Body of pancreas (tissue), 4 donors: ENCODE data around the gene CDX1. TPM values are rescaled to one million over a fixed set of nuclear protein-coding genes. Genes with fewer than 3 reads are reported as not detected.

Source experiments
- ATAC-seq: fragments of 150-250 bp; one replicate; pipeline ENCODE4 v1.9.1; 2016
- DNase-seq, 4 donors: peaks; one replicate each; pipeline ENCODE4 v3.0.0-alpha.2; 2019
- H3K27ac ChIP-seq, 4 donors: fragments of 200-600 bp; sonication (generic); 1 replicate in 3 of 4; 2 replicates in 1 of 4; pipeline versions ENCODE4 v1.5.1 to v1.6.1; 2016 to 2019; ENCODE audit warnings: mild to moderate bottlenecking in 1 of 4, mixed read lengths in 1 of 4, moderate library complexity in 1 of 4
- H3K27me3 ChIP-seq, 2 donors: fragments of 200-600 bp; sonication (generic); one replicate each; pipeline ENCODE4 v1.6.0; 2016; ENCODE audit warnings: mild to moderate bottlenecking in 1 of 2
- H3K36me3 ChIP-seq, 2 donors: fragments of 200-600 bp; sonication (generic); replicated peaks in 1 of 2; 2 replicates each; pipeline ENCODE4 v1.5.1; 2016; ENCODE audit warnings: low read depth in 2 of 2; ENCODE audit not compliant: insufficient read depth in 1 of 2
- H3K4me1 ChIP-seq: fragments of 200-600 bp; sonication (generic); one replicate; pipeline ENCODE4 v1.6.0; 2016
- H3K4me3 ChIP-seq, 2 donors: fragments of 200-600 bp; sonication (generic); 1 replicate in 1 of 2; 2 replicates in 1 of 2; pipeline ENCODE4 v1.5.1; 2016 to 2019
- H3K9me3 ChIP-seq, 3 donors: fragments of 200-600 bp; sonication (generic); 1 replicate in 2 of 3; 2 replicates in 1 of 3; pipeline ENCODE4 v1.5.1; 2016
- POLR2A ChIP-seq, 3 donors: fragments of 450-650 bp; IDR thresholded peaks; one replicate each; pipeline ENCODE4 v1.6.1; 2016; ENCODE audit warnings: antibody characterized with exemption in 3 of 3, mild to moderate bottlenecking in 2 of 3
- WGBS, 2 donors: methylation state at CpG; one replicate each; pipeline ENCODE4 v1.1.5; 2017; 5-methylcytosine and 5-hydroxymethylcytosine counted together
- intact Hi-C: fragments of 100-400 bp; cut with DNase I; formaldehyde crosslinking; loops from one replicate; pipeline ENCODE4 v1.15.1; 2023
- total RNA-seq, 2 donors: library from RNA; depleted of rRNA; stranded (reverse); fragments of >200 nt; gene quantifications; one replicate each; pipeline ENCODE4 v1.1.0, GENCODE V29; 2016
- TF ChIP-seq, protein P1 (sequence below), 7 experiments: fragments of 450-650 bp in 4 of 7; fragments of 200-600 bp in 3 of 7; sonication (generic) in 3 of 7; IDR thresholded peaks; one replicate each; pipeline ENCODE4 v1.5.1; 2016 to 2019; ENCODE audit warnings: antibody characterized with exemption in 7 of 7

CDX1 gene
- total RNA-seq, 2 donors from 2014 or later = not detected

DNA sequence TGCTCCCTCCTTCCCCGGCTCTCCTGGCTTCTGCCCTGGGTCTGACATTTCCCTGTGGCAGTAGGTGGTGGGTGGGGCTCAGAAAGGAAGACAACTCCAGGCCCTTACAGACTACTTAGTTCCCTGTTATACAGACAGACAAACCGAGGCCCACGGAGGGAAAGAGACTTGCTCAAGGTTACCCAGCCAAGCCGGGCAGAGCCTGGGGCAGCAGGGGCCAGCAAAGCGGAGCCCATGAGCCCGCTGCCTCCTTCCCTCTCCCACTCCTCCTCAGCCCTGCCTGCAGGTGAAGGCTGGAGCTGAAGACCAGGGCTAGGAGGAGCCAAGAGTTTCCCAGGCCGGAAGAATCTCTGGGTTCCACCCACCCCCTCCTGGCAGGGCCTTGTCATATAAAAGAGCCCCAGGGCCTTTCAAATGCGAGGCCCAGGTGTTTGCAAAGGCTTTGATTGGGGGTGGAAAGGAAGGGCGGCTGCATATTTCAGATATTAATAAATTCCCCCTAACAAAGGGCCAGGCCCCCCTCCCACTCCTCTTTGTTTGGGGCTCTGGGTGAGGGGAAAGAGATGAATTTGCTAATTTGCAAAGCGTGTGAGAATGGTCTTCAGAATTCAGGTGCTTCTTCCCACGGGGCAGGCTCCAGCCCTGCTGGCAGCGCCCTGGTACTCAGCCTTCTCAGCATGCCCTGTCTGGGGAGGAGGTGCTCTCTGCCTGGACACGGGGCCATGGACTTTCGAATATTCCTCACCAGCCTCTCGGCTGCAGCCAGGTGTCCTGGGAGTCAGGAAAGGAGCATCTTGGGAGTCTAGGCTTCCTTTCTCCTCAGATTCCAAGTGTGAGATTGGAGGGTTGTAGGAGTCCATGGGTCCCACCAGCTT lies 44.8 kb downstream of the CDX1 start:
- intact Hi-C loops = loop anchor here (5.0 kb wide), 1 partner anchor 44 kb away; the partner anchor contains the start of gene CDX1
- Histone ChIP-seq H3K27me3 (no peaks in the 10 kb centered on the region), H3K4me1 (no peaks in the 10 kb centered on the region), H3K9me3 (no peaks in the 10 kb centered on the region), H3K27ac (no peak overlapping the region), H3K36me3 (no peaks in the 10 kb centered on the region), H3K4me3 (no peak overlapping the region)
- WGBS, 2 donors = 54 to 62% methylated on average over 13 to 15 of the region's 15 CpGs
- TF ChIP-seq POLR2A (IDR thresholded peaks at IDR 0.05) = no peak
- TF ChIP-seq, protein P1, sequence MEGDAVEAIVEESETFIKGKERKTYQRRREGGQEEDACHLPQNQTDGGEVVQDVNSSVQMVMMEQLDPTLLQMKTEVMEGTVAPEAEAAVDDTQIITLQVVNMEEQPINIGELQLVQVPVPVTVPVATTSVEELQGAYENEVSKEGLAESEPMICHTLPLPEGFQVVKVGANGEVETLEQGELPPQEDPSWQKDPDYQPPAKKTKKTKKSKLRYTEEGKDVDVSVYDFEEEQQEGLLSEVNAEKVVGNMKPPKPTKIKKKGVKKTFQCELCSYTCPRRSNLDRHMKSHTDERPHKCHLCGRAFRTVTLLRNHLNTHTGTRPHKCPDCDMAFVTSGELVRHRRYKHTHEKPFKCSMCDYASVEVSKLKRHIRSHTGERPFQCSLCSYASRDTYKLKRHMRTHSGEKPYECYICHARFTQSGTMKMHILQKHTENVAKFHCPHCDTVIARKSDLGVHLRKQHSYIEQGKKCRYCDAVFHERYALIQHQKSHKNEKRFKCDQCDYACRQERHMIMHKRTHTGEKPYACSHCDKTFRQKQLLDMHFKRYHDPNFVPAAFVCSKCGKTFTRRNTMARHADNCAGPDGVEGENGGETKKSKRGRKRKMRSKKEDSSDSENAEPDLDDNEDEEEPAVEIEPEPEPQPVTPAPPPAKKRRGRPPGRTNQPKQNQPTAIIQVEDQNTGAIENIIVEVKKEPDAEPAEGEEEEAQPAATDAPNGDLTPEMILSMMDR (IDR thresholded peaks at IDR 0.05) = peak in 1 of 7 experiments; percentile 2
- ATAC-seq (no peak), DNase-seq (peak in 1 of 4 donors; percentile 44)

DNA sequence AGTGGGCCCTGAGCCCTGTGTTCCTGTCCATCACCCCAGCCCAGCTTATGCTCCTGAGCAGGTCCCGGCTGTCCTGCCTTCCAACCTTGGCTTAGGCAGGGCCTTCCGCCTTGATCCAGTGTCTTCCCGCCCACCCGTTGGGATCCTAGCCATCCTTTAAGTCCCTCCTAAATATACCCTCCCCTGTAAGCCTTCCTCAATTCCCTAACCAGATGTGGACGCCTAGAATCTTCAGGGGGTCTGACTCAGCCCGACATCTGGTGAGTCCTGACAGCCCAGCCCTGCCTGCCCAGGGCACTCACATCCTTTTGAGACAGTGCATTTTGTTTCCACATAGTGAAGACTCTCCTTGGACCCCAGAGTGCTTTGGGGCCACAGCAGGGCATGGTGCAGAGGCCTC lies 47.0 kb downstream of the CDX1 start:
- Histone ChIP-seq H3K9me3 (no peaks in the 10 kb centered on the region), H3K36me3 (no peaks in the 10 kb centered on the region), H3K27me3 (no peaks in the 10 kb centered on the region), H3K4me3 (no peak overlapping the region), H3K4me1 (no peaks in the 10 kb centered on the region), H3K27ac (no peak overlapping the region)
- TF ChIP-seq, protein P1 (IDR thresholded peaks at IDR 0.05) = no peak
- TF ChIP-seq POLR2A (IDR thresholded peaks at IDR 0.05) = no peak
- WGBS, 2 donors = 78 to 86% methylated on average over 6 of the region's 6 CpGs
- no peak for DNase-seq
- no peak for ATAC-seq
- intact Hi-C loops = loop anchor here (5.0 kb wide), 1 partner anchor 46 kb away; the partner anchor contains the start of gene CDX1

DNA sequence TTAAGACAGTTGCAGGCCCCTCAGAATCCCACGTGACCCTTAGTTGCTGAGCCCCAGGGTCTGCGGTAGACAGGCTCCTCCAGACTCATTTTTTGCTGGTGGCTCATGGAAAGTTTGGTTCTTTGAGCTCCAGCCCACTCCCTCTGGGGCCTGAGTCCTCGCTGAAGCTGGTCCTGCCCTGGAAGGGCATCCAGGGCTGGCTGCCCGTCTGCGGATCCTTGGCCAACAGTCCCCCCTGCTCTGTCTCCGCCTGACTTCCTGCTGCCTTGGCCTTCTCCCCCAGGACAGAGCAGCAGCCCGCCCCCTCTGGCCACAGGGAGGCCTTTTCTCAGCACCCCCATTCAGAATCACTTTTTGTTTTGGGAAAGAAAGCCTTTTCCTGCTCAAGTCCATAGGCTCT lies 47.7 kb downstream of the CDX1 start:
- TF ChIP-seq, protein P1 (IDR thresholded peaks at IDR 0.05) = no peak
- TF ChIP-seq POLR2A (IDR thresholded peaks at IDR 0.05) = no peak
- Histone ChIP-seq H3K27ac (no peak overlapping the region), H3K9me3 (no peaks in the 10 kb centered on the region), H3K4me3 (no peak overlapping the region), H3K36me3 (no peaks in the 10 kb centered on the region), H3K4me1 (no peaks in the 10 kb centered on the region), H3K27me3 (no peaks in the 10 kb centered on the region)
- no peak for ATAC-seq
- WGBS, 2 donors = 78 to 79% methylated on average over 5 to 6 of the region's 7 CpGs
- no peak for DNase-seq
- intact Hi-C loops = loop anchor here (5.0 kb wide), 1 partner anchor 47 kb away; the partner anchor contains the start of gene CDX1

DNA sequence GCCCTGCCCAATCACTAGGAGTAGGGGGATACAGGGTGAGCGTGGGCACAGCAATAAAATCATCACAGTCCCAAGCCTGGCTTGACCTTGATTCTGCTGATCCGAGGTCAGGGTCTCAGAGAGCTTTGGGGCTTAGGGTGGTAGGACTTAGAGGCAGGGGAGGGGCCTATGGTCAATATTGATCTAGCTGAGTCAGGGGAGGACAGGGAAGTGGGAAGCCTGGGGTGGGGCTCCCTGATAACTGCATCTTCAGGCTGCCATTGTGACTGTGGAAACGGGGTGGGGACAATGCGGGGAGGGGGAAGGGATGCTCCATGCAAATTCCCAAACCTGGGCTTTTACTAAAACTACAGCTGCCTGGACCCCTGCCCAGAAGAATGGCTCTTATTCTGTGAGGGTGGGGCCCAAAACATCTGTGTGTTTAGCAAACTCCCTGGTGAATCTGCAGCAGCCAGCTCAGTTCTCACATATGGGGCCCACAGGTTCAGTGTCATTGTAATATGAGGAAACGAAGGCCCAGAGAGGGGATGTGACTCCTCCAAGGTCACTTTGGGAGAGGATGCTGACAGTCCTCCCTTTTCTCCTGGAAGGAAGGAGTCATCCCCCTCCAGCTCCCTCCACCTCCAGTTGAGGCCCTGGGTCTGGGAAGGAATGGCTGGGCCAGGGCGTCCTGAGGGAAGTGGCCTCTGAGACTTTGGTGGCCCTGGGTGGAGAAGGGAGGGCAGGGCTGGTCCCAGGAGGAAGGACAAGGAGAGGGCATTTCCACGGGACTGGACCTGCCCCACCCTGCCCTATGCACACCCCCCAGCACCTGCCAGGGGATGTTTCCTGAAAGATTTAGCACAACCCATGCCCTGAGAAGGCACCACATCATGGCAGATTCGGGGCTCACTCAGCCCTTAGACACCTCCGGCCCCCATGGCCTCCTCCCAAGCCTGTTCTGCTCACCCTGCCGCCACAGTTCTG lies 49.7 kb downstream of the CDX1 start:
- Histone ChIP-seq H3K4me1 (no peaks in the 10 kb centered on the region), H3K27ac (no peak overlapping the region), H3K27me3 (no peaks in the 10 kb centered on the region), H3K4me3 (no peak overlapping the region), H3K36me3 (no peaks in the 10 kb centered on the region), H3K9me3 (no peaks in the 10 kb centered on the region)
- DNase-seq = no peak
- TF ChIP-seq, protein P1 (IDR thresholded peaks at IDR 0.05) = no peak
- TF ChIP-seq POLR2A (IDR thresholded peaks at IDR 0.05) = no peak
- WGBS, 2 donors = 75 to 81% methylated on average over 9 to 10 of the region's 10 CpGs
- intact Hi-C loops = loop anchor here (5.0 kb wide), 1 partner anchor 84 kb away; no protein-coding TSS in a partner anchor
- ATAC-seq = no peak
